Keratinocyte (primary cell): ENCODE measurements around the gene PTPRT. TPM values are rescaled to one million over a fixed set of nuclear protein-coding genes. Genes with fewer than 3 reads are reported as not detected.

Source experiments
- DNase-seq: peaks from one replicate; pipeline ENCODE4 v3.0.0-alpha.2; 2011; ENCODE audit warnings: low read depth, missing footprints, low spot score
- FAIRE-seq: peaks from 2 replicates; lab custom pipeline; 2011; peaks lifted over from hg19 to GRCh38; lab: Jason Lieb, UNC
- H2AFZ ChIP-seq: 2 replicates; pipeline ENCODE4 v1.6.0; 2012; ENCODE audit warnings: low read length, control low read depth, inconsistent platforms; ENCODE audit not compliant: control insufficient read depth
- H3K27ac ChIP-seq: 2 replicates; pipeline ENCODE4 v1.5.1; 2011; ENCODE audit warnings: low read length; ENCODE audit not compliant: control insufficient read depth, insufficient read depth
- H3K27me3 ChIP-seq: 3 replicates; pipeline ENCODE4 v1.6.0; 2011; ENCODE audit warnings: low read length; ENCODE audit not compliant: control insufficient read depth, insufficient read depth; ENCODE audit errors: extremely low read depth
- H3K36me3 ChIP-seq, 2 experiments: 2 replicates in 1 of 2; 3 replicates in 1 of 2; pipeline ENCODE4 v1.5.1; 2011; ENCODE audit warnings: low read length in 2 of 2, mild to moderate bottlenecking in 1 of 2; ENCODE audit not compliant: control insufficient read depth in 2 of 2, insufficient read depth in 2 of 2; ENCODE audit errors: extremely low read depth in 1 of 2
- H3K4me1 ChIP-seq: 3 replicates; pipeline ENCODE4 v1.5.1; 2011; ENCODE audit warnings: low read length; ENCODE audit not compliant: control insufficient read depth, insufficient read depth; ENCODE audit errors: extremely low read depth
- H3K4me2 ChIP-seq: 3 replicates; pipeline ENCODE4 v1.6.0; 2011; ENCODE audit warnings: low read depth, low read length; ENCODE audit not compliant: control insufficient read depth, insufficient read depth; ENCODE audit errors: extremely low read depth
- H3K4me3 ChIP-seq, 3 experiments: fragments of 200-600 bp in 1 of 3; sonication (generic) in 1 of 3; 2 replicates in 2 of 3; 3 replicates in 1 of 3; pipeline ENCODE4 v1.5.1; 2011 to 2016; ENCODE audit warnings: low read length in 3 of 3, mild to moderate bottlenecking in 3 of 3, control low read depth in 2 of 3, inconsistent platforms in 1 of 3, low read depth in 1 of 3, mixed read lengths in 1 of 3, mixed run types in 1 of 3, moderate library complexity in 1 of 3; ENCODE audit not compliant: control insufficient read depth in 2 of 3, insufficient read depth in 2 of 3; ENCODE audit errors: extremely low read depth in 1 of 3
- H3K79me2 ChIP-seq: 2 replicates; pipeline ENCODE4 v1.6.0; 2012; ENCODE audit warnings: low read length; ENCODE audit not compliant: control insufficient read depth, insufficient read depth
- H3K9ac ChIP-seq: 3 replicates; pipeline ENCODE4 v1.6.0; 2011; ENCODE audit warnings: low read length; ENCODE audit not compliant: control insufficient read depth, insufficient read depth; ENCODE audit errors: extremely low read depth
- H3K9me1 ChIP-seq: 3 replicates; pipeline ENCODE4 v1.6.0; 2011; ENCODE audit warnings: low read length; ENCODE audit not compliant: control insufficient read depth, insufficient read depth; ENCODE audit errors: extremely low read depth
- H3K9me3 ChIP-seq: 2 replicates; pipeline ENCODE4 v1.5.1; 2012; ENCODE audit warnings: low read depth, low read length; ENCODE audit not compliant: control insufficient read depth
- H4K20me1 ChIP-seq: 3 replicates; pipeline ENCODE4 v1.6.0; 2011; ENCODE audit warnings: low read length; ENCODE audit not compliant: control insufficient read depth, insufficient read depth; ENCODE audit errors: extremely low read depth
- EZH2 ChIP-seq: IDR thresholded peaks from one replicate; pipeline ENCODE4 v1.6.1; 2012; ENCODE audit warnings: inconsistent platforms, mild to moderate bottlenecking, low read length, moderate library complexity
- dilution Hi-C: fragments of 300-500 bp; cut with MboI; formaldehyde crosslinking; loops from one replicate; pipeline ENCODE4 v1.7.0; 2020; ENCODE audit warnings: low sequenced_read_pairs; ENCODE audit not compliant: extremely low pct_ligation_motif_present
- polyA plus RNA-seq, 5 experiments: library from polyadenylated mRNA; depleted of rRNA in 3 of 5; stranded (reverse) in 3 of 5; stranded (forward) in 1 of 5; unstranded in 1 of 5; fragments of >200 nt; gene quantifications; 1 replicate in 1 of 5; 2 replicates in 3 of 5; 3 replicates in 1 of 5; pipeline versions ENCODE4 v1.2.1 to v1.2.3, GENCODE V29; 2011 to 2012; ENCODE audit warnings: missing spikeins in 2 of 5, low read depth in 1 of 5, low replicate concordance in 1 of 5
- TF ChIP-seq, protein P1 (sequence below), 3 experiments: IDR thresholded peaks in 1 of 3; conservative IDR thresholded peaks in 1 of 3; optimal IDR thresholded peaks in 1 of 3; 2 replicates in 2 of 3; 3 replicates in 1 of 3; pipeline versions ENCODE3 to v1.5.1; 2011; ENCODE audit warnings: low read length in 3 of 3, mild to moderate bottlenecking in 3 of 3, moderate library complexity in 2 of 3, control low read depth in 1 of 3, inconsistent platforms in 1 of 3; ENCODE audit not compliant: insufficient read depth in 2 of 3; ENCODE audit errors: extremely low read depth in 1 of 3

The PTPRT gene
- polyA plus RNA-seq, 1 donor (not counting 4 experiments of a cell fraction or from before 2014, with no cell fraction given), result not detected

DNA sequence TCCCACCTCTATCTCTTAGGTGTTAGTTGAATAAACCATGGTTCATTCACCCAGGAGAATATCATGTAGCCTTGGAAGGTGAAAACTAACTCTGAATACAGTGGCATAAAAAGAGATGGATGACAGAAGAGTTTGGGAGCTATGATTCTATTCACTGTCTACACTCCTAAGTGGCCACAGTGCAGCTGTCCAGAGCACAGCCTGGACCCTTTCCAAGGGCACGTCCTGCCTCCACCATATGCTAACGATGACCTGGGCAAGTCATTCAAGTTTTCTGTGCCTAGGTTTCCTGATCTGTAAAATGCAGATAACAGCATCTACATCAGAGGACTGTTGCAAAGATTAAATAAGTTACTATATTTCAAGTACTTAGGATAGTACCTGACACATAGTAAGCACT is 314.1 kb downstream of the PTPRT start:
- no peak overlapping the region for H3K27ac ChIP-seq
- TF ChIP-seq, protein P1, sequence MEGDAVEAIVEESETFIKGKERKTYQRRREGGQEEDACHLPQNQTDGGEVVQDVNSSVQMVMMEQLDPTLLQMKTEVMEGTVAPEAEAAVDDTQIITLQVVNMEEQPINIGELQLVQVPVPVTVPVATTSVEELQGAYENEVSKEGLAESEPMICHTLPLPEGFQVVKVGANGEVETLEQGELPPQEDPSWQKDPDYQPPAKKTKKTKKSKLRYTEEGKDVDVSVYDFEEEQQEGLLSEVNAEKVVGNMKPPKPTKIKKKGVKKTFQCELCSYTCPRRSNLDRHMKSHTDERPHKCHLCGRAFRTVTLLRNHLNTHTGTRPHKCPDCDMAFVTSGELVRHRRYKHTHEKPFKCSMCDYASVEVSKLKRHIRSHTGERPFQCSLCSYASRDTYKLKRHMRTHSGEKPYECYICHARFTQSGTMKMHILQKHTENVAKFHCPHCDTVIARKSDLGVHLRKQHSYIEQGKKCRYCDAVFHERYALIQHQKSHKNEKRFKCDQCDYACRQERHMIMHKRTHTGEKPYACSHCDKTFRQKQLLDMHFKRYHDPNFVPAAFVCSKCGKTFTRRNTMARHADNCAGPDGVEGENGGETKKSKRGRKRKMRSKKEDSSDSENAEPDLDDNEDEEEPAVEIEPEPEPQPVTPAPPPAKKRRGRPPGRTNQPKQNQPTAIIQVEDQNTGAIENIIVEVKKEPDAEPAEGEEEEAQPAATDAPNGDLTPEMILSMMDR (optimal IDR thresholded peaks at IDR 0.05 in 1 of 3, IDR thresholded peaks at IDR 0.05 in 1 of 3, conservative IDR thresholded peaks at IDR 0.05 in 1 of 3; ENCODE audit: extremely low read depth in 1 of 3, insufficient read depth in 2 of 3, low read length in 3 of 3), result no peak
- TF ChIP-seq EZH2, result no peak
- no peak for DNase-seq
- no peaks in the 10 kb centered on the region for H4K20me1 ChIP-seq
- H3K4me1 ChIP-seq, result no peaks in the 10 kb centered on the region
- FAIRE-seq, result no peak
- H3K9me3 ChIP-seq, result peaks cover 4% of the 10 kb centered on the region
- H3K4me3 ChIP-seq, result no peak overlapping the region
- no peak overlapping the region for H3K9ac ChIP-seq
- dilution Hi-C loops, result no loop called here
- H3K9me1 ChIP-seq, result no peaks in the 10 kb centered on the region
- no peaks in the 10 kb centered on the region for H3K79me2 ChIP-seq
- no peak overlapping the region for H3K4me2 ChIP-seq
- no peak overlapping the region for H2AFZ ChIP-seq
- H3K27me3 ChIP-seq, result no peaks in the 10 kb centered on the region
- H3K36me3 ChIP-seq, result no peaks in the 10 kb centered on the region

DNA sequence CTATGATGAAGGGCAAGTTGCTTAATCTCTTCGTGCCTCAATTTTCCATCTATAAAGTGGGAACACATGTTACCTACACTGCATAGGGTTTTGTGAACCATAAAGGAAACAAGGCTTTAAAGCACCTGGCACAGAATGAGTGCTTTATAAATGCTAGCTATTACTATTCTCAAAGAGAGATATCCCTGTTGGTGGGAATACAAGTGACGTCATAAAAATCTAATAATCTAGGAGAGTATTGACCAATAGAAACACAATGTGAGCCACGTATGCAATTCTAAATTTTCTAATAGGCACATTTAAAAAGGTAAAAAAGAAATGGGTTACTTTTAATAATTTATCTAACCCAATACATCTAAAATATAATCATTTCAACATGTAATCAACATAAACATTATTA is 316.4 kb downstream of the PTPRT start:
- Histone ChIP-seq H2AFZ (no peak overlapping the region), H3K9me1 (no peaks in the 10 kb centered on the region), H3K27ac (no peak overlapping the region), H3K27me3 (no peaks in the 10 kb centered on the region), H3K9me3 (peaks cover 4% of the 10 kb centered on the region), H3K4me2 (no peak overlapping the region), H3K4me1 (no peaks in the 10 kb centered on the region), H3K9ac (no peak overlapping the region), H3K36me3 (no peaks in the 10 kb centered on the region), H4K20me1 (no peaks in the 10 kb centered on the region), H3K79me2 (no peaks in the 10 kb centered on the region), H3K4me3 (no peak overlapping the region)
- TF ChIP-seq EZH2, result no peak
- TF ChIP-seq, protein P1 (optimal IDR thresholded peaks at IDR 0.05 in 1 of 3, IDR thresholded peaks at IDR 0.05 in 1 of 3, conservative IDR thresholded peaks at IDR 0.05 in 1 of 3; ENCODE audit: extremely low read depth in 1 of 3, insufficient read depth in 2 of 3, low read length in 3 of 3), result no peak
- FAIRE-seq, result no peak
- no peak for DNase-seq
- dilution Hi-C loops, result no loop called here
